Epithelial cell of esophagus (primary cell): ENCODE measurements around the gene B3GAT3.

Source experiments
- DNase-seq: peaks from one replicate; pipeline ENCODE4 v3.0.0; 2010; ENCODE audit warnings: low read depth
- H3K4me3 ChIP-seq: 2 replicates; pipeline ENCODE4 v1.5.1; 2011; ENCODE audit warnings: mild to moderate bottlenecking, low read length, control low read depth
- CTCF ChIP-seq: IDR thresholded peaks from 2 replicates; pipeline ENCODE4 v1.5.1; 2011; ENCODE audit warnings: low read depth, mild to moderate bottlenecking, low read length, control low read depth, inconsistent platforms; ENCODE audit not compliant: insufficient read depth; ENCODE audit errors: missing control alignments

Gene B3GAT3

GRCh38 chr11:62608776-62609175, 13.0 kb downstream of the B3GAT3 start:
- DNase-seq, result no peak
- no peak overlapping the region for H3K4me3 ChIP-seq
- TF ChIP-seq CTCF, result no peak

- TF ChIP-seq CTCF, result no peak
- no peak for DNase-seq
Observed at GRCh38 chr11:62607714-62608113, 14.1 kb downstream of the B3GAT3 start.

GRCh38 chr11:62605902-62606301, 15.9 kb downstream of the B3GAT3 start:
- TF ChIP-seq CTCF, result no peak

More at GRCh38 chr11:62607714-62608113, 14.1 kb downstream of the B3GAT3 start:
- H3K4me3 ChIP-seq, result no peak overlapping the region

GRCh38 chr11:62605467-62605866, 16.3 kb downstream of the B3GAT3 start:
- TF ChIP-seq CTCF, result no peak
- DNase-seq, result no peak
- H3K4me3 ChIP-seq, result no peak overlapping the region

More at GRCh38 chr11:62605902-62606301, 15.9 kb downstream of the B3GAT3 start:
- no peak for DNase-seq
- H3K4me3 ChIP-seq, result no peak overlapping the region

GRCh38 chr11:62604460-62605120, 17.2 kb downstream of the B3GAT3 start:
- no peak for TF ChIP-seq CTCF
- H3K4me3 ChIP-seq, result no peak overlapping the region
- no peak for DNase-seq

- H3K4me3 ChIP-seq, result no peak overlapping the region
- no peak for TF ChIP-seq CTCF
- DNase-seq, result no peak
Observed at GRCh38 chr11:62603776-62604299, 17.9 kb downstream of the B3GAT3 start.

- TF ChIP-seq CTCF, result no peak
- H3K4me3 ChIP-seq, result peak overlapping the region; percentile 85
- DNase-seq, result peak; percentile 22
Observed at GRCh38 chr11:62603072-62603408, 18.7 kb downstream of the B3GAT3 start.
